BJ (cell line): ENCODE data around the gene ASCL5. TPM values are rescaled to one million over a fixed set of nuclear protein-coding genes. Genes with fewer than 3 reads are reported as not detected.

Source experiments
- CTCF ChIA-PET: fragments of 350-600 bp; formaldehyde crosslinking; extraction: SDS; loops from one replicate; lab custom pipeline; 2021; ENCODE audit warnings: antibody characterized with exemption, inconsistent platforms; lab: Yijun Ruan, JAX
- POLR2A ChIA-PET: fragments of 300-600 bp; sonication (Branson Sonifier 250); formaldehyde crosslinking; extraction: SDS; loops from one replicate; lab custom pipeline; 2021; ENCODE audit warnings: antibody characterized with exemption; lab: Charles Lee
- DNase-seq: peaks from one replicate; pipeline ENCODE4 v3.0.0-alpha.2; 2011; ENCODE audit warnings: low read depth
- H3K27me3 ChIP-seq: 2 replicates; pipeline ENCODE4 v1.6.0; 2011; ENCODE audit warnings: low read length; ENCODE audit not compliant: control insufficient read depth, insufficient read depth
- H3K36me3 ChIP-seq: 2 replicates; pipeline ENCODE4 v1.5.1; 2011; ENCODE audit warnings: low read length; ENCODE audit not compliant: control insufficient read depth, insufficient read depth
- H3K4me3 ChIP-seq: 2 replicates; pipeline ENCODE4 v1.5.1; 2011; ENCODE audit warnings: low read depth, mild to moderate bottlenecking, control low read depth, low read length
- polyA plus RNA-seq: library from polyadenylated mRNA; depleted of rRNA; stranded (reverse); fragments of >200 nt; gene quantifications from 2 replicates; pipeline ENCODE4 v1.2.3, GENCODE V29; 2011
- TF ChIP-seq, protein P1 (sequence below): IDR thresholded peaks from 2 replicates; pipeline ENCODE4 v1.5.1; 2011; ENCODE audit warnings: low read depth, mild to moderate bottlenecking, control low read depth, inconsistent platforms, low read length, moderate library complexity; ENCODE audit not compliant: insufficient read depth

Gene ASCL5
- polyA plus RNA-seq, 1 experiment, result 0.06 TPM

DNA sequence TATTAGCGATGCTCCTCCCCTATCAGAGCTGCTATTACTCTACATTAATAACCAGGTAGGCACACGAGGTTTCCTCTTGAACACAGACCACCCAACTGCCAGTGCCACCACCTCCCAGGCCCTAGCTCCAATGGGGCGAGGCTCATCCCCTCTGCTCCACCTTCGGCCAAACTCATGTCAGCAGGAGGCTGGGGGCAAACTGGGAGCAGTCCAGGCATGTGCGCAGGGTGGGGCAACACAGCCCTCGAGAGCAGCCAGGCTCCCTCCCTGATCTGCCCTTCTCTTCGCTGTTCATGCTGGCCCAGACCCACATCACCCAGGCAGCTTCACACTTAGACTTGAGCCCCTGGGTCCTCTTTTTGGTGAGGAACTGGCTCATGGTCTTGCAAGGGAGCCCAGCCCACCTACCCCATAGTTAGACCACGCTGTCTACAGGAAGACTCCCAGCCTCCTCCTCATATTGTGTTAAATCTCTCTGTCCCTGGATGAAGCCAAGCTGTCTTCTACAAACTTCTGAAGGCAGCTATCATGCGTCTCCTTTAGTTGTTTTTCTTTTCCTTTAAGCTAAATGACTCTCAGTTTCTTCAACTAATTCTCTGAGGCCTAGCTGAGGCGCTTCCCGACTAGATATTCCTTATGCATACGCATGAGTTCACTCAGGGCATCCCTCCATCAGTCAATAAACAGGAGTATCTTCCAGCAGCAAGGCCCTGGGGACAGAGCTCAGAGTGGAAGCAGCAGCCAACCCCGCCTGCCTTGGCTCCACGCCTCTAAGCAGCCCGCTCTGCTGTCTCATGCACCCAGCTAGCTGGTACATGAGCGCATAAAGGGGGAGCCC is 15.2 kb upstream of the ASCL5 start:
- no peaks in the 10 kb centered on the region for H3K27me3 ChIP-seq
- H3K4me3 ChIP-seq, result no peak overlapping the region
- TF ChIP-seq, protein P1, sequence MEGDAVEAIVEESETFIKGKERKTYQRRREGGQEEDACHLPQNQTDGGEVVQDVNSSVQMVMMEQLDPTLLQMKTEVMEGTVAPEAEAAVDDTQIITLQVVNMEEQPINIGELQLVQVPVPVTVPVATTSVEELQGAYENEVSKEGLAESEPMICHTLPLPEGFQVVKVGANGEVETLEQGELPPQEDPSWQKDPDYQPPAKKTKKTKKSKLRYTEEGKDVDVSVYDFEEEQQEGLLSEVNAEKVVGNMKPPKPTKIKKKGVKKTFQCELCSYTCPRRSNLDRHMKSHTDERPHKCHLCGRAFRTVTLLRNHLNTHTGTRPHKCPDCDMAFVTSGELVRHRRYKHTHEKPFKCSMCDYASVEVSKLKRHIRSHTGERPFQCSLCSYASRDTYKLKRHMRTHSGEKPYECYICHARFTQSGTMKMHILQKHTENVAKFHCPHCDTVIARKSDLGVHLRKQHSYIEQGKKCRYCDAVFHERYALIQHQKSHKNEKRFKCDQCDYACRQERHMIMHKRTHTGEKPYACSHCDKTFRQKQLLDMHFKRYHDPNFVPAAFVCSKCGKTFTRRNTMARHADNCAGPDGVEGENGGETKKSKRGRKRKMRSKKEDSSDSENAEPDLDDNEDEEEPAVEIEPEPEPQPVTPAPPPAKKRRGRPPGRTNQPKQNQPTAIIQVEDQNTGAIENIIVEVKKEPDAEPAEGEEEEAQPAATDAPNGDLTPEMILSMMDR, result no peak
- DNase-seq, result no peak
- POLR2A ChIA-PET, result no interaction called here
- CTCF ChIA-PET, result interaction anchor here (0.8 to 1.6 kb wide), 4 partner anchors 8 to 42 kb away, joined by 3 to 7 read pairs (median 4); partner anchors contain the start of gene TMEM9
- H3K36me3 ChIP-seq, result peaks cover 31% of the 10 kb centered on the region

DNA sequence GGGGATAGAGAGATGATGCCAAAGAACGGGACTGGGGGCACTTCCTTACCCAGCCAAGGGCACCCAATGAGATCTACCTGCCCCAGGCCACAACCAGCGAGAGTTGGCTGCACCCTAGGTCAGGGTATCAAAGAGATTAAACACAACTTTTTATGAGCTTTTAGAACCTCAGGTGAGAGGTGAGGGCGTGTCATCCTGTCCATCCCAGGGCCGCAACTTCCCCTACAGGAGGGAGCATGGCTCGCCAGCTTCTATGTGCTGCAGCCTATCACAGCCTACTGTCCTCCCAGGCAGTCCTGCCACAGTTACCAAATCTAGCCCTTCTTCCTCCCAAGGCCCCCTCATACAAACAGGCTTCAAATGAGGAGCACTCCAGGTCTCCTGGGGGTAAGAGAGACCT is 14.4 kb upstream of the ASCL5 start:
- TF ChIP-seq, protein P1, result no peak
- DNase-seq, result no peak
- CTCF ChIA-PET, result interaction anchor here (1.3 to 1.4 kb wide), 2 partner anchors 9 to 13 kb away, joined by 3 to 5 read pairs; partner anchors contain the start of gene TMEM9
- no peaks in the 10 kb centered on the region for H3K27me3 ChIP-seq
- H3K36me3 ChIP-seq, result peaks cover 28% of the 10 kb centered on the region
- POLR2A ChIA-PET, result no interaction called here
- no peak overlapping the region for H3K4me3 ChIP-seq

DNA sequence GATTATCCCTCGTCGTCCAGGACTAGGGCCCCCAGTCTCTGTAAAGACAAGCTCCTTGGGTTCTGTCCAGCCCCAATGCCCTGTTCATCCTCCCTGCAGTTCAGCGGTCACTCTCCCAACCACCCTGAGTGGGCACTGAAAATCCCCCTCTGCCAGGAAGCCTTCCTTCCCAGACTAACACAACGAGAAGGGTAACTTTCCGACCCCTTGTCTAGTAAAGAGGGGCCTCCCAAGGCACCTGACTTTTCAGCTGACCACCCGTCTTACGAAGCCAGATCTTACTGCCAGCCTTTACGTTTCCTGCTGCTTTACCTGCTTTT is 13.9 kb upstream of the ASCL5 start:
- ChIA-PET POLR2A (no interaction called here), CTCF (interaction anchor here (1.3 to 1.4 kb wide), 2 partner anchors 9 to 13 kb away, joined by 3 to 5 read pairs; partner anchors contain the start of gene TMEM9)
- TF ChIP-seq, protein P1, result no peak

DNA sequence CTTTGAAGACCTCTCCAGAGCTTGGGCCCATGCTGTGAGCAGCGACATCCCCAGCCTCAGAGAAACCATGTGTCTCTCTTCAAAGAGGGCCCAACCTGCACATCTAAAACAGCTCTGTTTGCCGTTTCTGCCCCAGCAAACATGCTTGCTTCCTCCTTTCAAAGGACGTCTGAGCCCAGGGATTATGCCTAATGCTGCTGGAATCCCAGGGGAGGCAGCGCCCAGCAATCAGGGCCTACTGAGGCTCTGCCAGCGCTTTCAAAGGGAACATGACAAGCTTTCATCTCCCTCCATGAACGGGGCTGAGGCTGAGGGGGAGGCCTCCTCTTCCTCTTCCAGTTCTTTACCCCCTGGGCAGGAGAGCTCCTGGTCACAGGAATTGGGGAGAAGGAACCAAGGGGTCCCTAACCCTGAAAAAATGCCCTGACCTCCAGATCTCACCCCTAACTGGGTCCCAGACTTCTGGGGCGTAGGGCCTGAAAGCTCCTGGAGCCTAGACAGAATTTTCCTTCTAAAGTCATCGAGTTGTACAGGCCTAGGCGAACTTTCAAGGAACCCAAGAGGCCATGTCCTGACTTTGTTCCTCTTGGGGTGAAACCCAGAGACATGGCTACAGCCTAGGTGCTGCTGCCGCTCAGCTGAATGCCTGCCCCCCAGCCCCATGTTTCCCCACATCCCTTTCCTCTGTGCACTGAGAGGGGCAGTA is 13.4 kb upstream of the ASCL5 start:
- DNase-seq, result no peak
- ChIA-PET CTCF (interaction anchor here (1.1 to 1.3 kb wide), 2 partner anchors 10 to 169 kb away, joined by 3 read pairs; no protein-coding TSS in a partner anchor), POLR2A (no interaction called here)
- H3K4me3 ChIP-seq, result no peak overlapping the region
- TF ChIP-seq, protein P1, result no peak
- H3K27me3 ChIP-seq, result no peaks in the 10 kb centered on the region
- H3K36me3 ChIP-seq, result peaks cover 31% of the 10 kb centered on the region

More for the DNA sequence above, 13.9 kb upstream of the ASCL5 start:
- H3K4me3 ChIP-seq, result no peak overlapping the region
- DNase-seq, result no peak
- H3K27me3 ChIP-seq, result no peaks in the 10 kb centered on the region
- H3K36me3 ChIP-seq, result peaks cover 30% of the 10 kb centered on the region

DNA sequence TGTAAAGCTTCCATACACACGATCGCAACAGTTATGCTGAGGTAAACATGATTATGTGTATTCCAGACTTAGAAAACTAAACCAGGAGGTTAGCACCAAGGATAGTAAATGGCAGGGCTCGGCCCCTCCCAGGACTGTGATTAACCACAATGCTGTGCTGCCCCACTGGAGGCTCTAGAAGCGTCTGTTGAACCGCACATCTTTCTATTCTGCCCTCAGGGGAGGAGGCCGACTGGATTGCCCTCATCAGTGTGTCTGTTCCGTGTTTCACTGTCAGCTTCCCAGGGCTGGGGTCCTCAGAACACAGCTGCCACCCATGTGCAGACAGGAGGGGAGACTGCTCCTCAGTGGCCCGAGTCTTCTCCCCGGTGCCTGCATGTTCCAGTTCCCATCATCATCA is 12.8 kb upstream of the ASCL5 start:
- TF ChIP-seq, protein P1, result no peak
- POLR2A ChIA-PET, result no interaction called here
- H3K27me3 ChIP-seq, result no peaks in the 10 kb centered on the region
- CTCF ChIA-PET, result interaction anchor here (1.1 kb wide), 1 partner anchor 168 kb away, joined by 3 read pairs; no protein-coding TSS in a partner anchor
- H3K4me3 ChIP-seq, result no peak overlapping the region
- DNase-seq, result no peak
- peaks cover 27% of the 10 kb centered on the region for H3K36me3 ChIP-seq
